Right kidney (tissue), 1 donor: ENCODE results near the gene XRCC1.
"Not testable (repeated sequence)": the region's sequence is repeated elsewhere in the genome, so short reads cannot be mapped to it uniquely, and the experiment has no call there.

ENCODE experiments used
- DNase-seq: peaks from one replicate; pipeline ENCODE4 v3.0.0-alpha.2; 2016

Gene XRCC1

DNA sequence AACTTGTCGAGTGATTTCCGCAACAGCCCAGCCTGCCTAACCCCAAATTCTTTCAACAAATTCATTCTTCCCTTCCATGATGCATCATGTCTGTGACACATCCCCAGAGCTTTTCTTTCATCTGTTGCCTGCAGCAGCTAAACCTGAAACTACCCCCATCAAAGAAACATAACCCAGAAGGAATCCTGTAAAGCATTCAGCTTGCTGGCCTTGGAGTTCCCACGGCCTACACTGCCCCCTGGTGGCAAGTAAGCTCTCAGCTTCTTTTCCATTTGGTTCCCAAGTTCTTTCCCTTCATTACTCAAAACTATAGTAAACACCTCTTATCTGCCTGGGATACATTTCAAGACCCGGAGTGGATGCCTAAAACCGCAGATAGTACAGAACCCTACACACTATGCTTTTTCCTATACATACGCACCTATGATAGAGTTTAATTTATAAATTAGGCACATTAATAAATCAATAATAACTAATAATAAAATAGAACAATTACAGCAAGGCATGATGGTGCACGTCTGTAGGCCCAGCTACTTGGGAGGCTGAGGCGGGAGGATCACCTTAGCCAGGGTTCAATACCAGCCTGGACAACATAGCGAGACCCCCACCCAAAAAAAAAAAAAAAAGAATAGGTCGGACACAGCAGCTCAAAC is 55.8 kb downstream of the XRCC1 start:
- DNase-seq, result peak; percentile 39

DNA sequence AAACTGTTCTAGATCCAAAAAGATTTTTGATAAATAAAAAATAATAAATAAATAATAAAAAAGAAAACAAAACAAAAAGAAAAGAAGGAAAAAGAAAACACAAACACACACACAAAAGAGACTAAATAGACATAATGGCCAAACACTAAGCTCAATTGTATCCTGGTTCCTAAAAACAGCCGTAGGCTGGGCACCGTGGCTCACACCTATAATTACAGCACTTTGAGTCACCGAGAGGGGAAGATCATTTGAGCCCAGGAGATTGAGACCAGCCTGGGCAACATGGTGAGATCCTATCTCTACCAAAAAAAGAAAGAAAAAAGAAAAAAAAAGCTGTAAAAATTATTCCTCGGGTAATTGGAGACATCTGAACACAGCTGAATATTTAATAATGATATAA is 57.3 kb downstream of the XRCC1 start:
- no peak for DNase-seq

DNA sequence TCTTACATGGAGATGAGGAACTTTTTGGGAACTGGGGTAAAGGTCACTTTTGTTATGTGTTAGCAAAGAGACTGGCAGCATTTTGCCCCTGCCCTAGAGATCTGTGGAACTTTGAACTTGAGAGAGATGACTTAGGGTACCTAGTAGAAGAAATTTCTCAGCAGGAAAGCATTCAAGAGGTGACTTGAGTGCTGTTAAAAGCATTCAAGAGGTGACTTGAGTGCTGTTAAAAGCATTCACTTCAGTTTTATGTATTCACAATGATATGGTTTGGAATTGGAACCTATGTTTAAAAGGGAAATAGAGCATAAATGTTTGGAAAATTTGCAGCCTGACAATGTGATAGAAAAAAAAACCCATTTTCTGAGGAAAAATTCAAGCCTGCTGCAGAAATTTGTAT is 62.9 kb downstream of the XRCC1 start:
- DNase-seq, result not testable (repeated sequence)

DNA sequence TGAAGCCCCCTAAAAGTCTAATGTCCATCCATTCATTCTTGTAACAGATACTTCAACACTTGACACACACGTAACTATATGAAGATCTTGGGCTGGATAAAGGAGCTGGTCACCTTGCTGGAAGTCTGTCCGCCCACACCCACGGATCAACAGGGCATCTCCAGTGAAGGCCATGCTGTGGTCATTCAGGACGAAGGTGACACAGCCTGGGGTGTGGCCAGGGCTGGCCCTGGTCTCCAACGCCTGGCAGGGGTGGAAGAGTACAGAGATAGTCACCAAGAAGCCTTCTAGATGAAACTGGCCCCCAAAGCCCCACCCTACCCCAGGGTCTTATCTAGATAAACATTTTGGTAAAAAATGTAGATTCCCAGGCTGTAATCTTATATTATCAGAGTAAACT is 64.0 kb downstream of the XRCC1 start:
- DNase-seq, result no peak

DNA sequence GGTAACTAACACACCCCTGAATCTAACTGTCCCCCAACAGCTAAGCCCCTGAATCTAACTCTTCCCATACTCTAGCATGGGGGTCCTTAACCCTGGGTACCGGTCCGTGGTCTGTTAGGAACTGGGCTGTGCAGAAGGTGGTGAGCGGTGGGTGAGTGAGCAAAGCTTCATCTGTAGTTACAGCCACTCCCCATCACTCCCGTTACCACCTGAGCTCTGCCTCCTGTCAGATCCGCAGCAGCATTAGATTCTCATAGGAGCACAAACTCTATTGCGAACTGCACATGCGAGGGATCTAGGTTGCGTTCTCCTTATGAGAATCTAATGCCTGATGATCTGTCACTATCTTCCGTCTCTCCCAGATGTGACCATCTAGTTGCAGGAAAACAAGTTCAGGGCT is 64.6 kb downstream of the XRCC1 start:
- DNase-seq, result no peak

DNA sequence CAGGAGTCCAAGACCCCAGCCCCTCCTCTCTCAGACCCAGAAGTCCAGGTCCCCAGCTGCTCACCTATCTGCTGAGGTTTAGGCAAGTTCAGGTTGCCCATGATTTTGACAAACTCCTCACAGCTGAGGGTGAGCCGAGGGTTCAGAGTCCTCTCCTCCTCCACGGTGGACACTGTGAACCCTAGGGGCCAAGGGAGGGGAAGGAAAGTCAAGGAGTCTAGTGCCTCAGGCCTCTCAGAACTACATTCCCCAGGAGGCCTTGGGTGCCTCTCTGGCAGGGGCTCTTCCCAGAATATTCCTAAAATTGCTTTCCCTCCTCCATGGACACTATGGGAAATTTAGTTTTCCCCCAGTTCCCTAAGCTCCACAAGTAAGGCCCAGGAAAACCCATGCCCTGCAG is 67.4 kb downstream of the XRCC1 start:
- no peak for DNase-seq

DNA sequence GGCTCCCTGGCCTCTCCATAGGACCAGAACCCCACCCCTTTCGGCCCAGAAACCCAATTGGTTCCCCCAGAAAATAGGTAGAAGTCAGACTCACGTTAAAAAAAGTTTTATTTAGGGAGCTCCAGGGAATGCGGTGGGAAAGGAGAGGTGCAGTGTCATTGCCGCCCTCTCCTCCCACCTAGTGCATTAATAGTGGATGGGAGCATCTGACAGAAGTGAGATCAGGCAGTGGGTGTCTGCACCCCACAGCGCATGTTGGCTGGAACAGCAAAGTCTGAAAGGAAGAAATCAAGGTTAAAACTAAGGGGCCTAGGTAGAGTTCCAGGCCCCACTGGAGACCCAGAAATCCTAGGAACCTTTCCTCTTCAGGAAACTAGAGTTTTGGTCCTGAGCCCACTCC is 68.7 kb downstream of the XRCC1 start:
- DNase-seq, result no peak

DNA sequence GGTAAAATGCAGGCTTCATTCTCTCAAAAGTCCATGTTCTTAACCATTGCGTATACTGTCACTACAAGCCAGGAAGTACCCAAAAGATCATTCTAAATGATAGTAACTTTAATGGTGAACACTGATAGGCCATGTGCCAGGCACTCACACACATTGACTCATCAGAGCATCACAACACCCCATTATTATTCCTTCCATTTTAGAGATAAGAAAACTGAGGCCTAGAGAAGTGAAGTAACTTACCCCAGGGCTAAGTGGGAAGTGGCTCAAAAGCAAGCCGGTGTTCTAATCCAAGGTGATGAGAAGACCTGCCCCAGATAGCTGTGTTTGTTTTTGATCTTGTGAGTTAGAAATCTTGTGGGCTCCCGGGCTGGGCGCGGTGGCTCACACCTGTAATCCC is 69.4 kb downstream of the XRCC1 start:
- no peak for DNase-seq

DNA sequence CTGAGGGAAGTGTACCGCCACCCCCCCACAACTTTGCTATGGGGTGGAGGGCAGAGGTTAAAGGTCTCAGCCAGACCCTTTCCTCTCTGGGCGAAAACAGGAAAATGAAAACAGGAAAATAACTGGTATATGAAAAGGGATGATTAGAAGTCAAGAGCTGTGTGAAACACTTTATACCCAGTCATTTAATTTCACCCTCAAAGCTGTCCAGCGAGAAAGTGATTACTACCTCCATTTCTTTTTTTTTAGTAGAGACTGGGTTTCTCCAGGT is 70.2 kb downstream of the XRCC1 start:
- no peak for DNase-seq

DNA sequence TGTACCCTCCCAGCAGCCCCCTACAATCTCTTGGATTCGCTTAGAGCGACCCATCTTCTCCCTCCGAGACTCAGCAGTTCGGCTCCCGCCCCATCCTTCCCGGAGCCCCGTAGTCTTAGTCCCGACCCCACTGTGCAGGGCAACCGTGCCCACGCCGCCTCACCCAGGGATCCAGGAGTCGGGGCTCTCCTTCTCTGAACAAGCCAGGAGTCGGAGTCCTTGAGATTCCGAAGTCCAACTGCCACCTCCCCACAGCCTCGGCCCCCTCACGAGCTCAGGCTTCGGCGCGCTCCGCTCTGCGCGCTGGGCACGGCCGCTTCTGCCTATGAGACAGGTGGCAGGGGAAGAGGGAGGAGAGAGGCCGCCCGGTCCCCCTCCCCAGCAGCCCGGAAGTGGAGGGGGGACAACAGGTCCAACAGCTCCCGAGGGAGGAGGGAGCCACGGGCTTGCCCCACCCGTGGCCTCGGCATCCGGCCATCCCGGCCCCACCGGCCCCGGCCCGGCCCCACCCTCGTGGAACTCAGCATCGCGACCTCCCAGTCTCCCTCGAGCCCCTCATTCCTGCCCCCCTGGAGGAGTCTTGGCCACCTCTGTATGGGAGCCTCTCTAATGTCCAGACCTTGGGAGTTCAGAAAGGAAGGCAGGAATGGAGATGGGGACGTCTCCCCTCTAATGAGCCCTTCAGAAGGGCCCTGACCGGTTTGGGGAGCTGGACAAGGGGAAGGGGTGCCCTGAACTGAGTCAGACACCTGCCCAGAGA is 70.7 kb downstream of the XRCC1 start, which contains the start of gene PHLDB3:
Gene PHLDB3, minus strand, starts transcription at position 321 of the 760 bp plus-strand sequence. CDS start 628 bp downstream, outside the sequence.
- DNase-seq, result peak; percentile 81

DNA sequence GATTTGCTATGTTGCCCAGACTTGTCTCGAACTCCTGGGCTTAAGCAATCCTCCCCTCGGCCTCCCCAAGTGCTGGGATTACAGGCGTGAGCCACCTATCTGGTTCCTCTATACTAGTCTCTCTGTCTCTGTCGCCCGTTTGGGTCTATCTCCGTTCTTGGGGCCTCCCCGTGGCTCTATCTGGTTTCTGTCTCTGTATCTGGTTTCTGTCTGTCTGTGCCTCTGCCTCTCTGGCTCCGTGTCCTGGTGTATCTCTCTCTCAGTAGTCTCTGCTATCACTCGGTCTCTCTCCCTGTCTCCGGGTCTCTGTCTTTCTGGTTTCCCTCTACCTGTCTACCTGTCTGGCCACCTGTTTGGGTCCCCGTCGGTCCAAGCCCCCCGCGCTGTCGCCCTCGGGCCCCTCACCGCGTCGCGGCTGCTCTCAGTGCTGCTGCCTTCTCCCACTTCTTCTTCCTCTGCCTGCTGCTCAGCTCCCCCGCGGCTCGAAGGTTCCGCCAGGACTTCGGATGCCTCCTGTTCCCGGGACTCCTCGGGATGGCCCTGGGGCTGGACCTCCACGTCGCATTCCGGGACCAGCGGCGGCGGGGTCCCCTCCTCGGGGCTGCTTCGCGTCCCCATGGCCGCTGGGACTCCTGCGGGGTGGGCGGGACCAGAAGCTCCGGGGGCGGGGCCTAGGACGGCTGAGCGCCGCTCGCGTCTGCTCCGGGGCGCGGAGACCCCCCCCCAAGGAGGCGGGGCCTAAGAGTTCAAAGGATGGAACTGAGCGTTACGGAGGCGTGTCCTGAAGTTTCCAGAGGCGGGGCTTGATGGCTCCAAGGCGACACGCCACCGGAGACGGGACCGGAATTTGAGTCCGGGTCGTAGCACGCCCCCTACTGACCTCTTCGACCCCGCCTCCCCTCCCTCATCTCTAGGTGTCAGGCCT is 71.6 kb downstream of the XRCC1 start:
- DNase-seq, result peak; percentile 94

DNA sequence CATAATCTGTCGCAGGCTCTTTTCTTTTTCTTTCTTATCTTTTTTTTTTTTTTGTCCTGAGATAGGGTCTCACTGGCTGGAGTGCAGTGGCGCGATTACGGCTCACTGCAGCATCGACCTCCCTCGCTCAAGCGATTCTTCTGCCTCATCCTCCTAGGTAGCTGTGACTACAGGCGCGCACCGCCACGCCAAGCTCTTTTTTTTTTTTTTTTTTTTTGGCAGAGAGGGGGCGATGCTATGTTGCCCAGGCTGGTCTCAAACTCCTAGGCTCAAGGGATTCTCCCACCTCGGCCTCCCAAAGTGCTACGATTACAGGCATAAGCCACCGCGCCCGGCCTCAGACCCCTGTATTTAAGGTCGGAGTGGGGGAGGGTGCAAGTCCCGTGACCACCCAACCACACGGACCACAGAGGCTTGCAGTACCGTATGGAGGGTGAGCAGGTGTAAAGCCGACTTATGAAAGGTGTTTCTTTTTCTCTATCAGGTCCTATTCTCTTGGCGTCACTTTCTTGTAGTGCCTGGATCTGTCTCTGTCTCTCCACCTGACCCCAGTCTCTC is 72.8 kb downstream of the XRCC1 start:
- DNase-seq, result peak; percentile 16

DNA sequence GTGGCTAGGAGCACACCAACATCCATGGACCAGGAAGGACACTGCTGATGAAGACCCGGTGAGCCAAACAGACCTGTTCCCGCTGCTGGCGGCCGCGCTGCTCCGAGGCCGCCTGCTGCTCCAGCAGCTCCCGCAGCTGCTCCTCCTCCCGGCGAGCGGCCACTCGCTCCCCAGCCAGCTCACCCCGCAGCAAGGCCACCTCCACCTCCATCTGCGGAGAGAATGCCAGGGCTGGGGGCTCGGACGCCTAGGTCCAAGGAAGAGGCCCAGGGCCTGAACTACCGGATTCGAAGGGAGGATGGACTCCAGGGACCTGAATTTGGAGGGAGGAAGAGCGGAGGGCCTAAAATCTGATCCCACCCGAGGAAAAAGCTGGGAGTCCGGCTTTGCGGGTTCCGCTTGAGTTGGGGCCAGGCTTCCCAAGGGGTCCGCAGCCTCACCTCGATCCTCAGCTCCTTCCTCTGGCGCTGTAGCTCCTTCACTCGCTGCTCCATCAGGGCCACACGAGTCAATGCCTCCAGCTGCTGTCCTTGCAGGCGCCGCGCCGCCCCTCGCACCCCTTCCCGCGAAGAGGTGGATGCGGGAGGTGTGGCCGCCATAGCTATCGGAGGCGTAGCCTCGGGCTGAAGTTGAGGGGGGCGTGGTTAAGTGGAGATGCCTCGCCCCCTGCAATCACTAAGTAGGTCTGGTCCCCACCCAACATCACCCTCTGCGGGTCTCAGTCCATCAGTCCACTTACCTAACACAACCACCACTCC is 73.5 kb downstream of the XRCC1 start:
- DNase-seq, result peak; percentile 49

DNA sequence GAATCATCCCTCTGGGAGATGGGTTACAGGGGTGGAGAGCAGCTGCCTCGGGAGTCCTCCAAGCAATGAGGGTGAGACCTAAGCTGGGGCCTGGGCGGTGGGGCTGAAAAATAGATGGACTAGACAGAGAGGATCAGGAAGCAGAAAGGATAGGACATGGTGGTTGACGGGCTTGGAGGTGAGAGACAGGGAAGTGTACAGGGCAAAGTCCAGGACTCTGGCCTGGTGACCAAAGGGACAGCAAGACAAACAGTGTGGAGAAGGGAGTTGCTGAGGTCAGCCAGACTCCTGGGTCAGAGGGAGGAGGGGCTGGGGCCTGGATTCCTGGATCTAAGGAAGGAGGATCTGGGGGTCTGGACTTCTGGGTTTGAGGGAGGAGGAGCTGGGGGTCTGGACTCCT is 76.3 kb downstream of the XRCC1 start:
- no peak for DNase-seq

DNA sequence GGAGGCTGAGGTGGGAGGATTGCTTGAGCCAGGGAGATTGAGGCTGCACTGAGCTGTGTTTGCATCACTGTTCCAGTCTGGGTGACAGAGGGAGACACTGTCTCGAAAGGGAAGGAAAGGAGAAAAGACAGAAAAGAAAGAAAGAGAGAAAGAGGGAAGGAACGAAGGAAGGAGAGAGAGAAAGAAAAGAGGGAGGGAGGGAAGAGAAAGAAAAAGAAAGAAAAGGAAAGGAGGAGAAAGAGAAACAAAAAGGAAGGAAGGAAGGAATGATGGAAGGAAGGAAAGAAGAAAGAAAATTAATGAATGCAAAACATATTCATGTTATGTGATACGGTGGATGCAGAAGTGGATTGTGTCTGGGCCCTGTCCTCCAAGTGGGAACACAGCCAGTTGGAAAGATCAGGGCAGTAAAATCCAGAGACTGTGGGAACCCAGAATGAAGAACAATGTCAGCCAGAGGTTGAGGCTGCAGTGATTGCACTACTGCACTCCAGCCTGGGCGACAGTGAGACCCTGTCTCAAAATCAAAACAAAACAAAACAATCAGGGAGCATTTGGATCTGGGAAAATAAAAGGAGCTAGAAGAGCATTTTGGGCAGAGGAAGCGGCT is 77.0 kb downstream of the XRCC1 start:
- DNase-seq, result no peak

DNA sequence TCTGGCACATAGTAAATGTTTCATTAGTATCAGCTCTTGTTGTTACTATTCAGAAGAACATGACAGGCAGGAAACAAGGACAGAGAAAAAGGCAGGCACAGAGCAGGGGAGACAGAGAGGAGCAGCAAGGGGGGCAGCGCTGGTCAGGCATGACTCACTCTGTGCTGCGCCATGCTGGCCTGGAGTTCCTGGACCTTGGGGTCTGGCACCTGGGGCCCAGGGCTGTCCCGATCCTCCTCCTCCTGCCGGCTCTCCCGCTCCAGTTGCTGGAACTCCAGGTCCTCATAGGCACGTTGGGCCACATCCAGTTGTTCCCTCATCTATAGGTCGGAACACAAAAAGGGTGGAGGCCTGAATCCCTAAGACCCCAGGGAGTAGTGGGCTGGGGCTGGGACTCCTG is 78.4 kb downstream of the XRCC1 start:
- DNase-seq, result no peak

DNA sequence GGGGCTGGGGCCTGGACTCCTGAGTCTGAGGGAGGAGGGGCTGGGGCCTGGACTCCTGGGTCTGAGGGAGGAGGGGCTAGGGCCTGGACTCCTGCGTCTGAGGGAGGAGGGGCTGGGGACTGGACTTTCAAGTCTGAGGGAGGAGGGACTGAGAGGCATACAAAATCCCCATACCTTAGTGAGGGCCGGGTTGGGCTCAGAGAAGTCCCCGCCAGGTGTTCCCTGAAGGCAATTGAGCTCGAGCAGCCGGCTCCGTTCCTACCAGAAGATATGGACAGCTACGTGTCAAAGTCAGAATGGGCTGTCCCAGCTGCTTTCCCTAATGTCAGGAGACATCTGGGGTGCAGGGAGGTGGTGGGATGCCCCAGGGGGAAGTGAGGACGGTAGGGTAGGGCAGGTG is 80.2 kb downstream of the XRCC1 start:
- no peak for DNase-seq
